Ovary (tissue), 3 donors: Measurements from ENCODE around the gene TEAD3.

Experiments used
- EP300 ChIP-seq: sonication (generic); formaldehyde crosslinking; IDR thresholded peaks from one replicate; pipeline ENCODE4 v1.6.1; 2017; ENCODE audit warnings: antibody characterized with exemption
- POLR2A ChIP-seq: fragments of 450-650 bp; IDR thresholded peaks from one replicate; pipeline ENCODE4 v1.6.1; 2017; ENCODE audit warnings: antibody characterized with exemption, mild to moderate bottlenecking, moderate library complexity
- TF ChIP-seq, protein P1 (sequence below), 3 donors: fragments of 450-650 bp in 2 of 3; fragments of 200-600 bp in 1 of 3; IDR thresholded peaks; one replicate each; pipeline versions ENCODE4 v1.5.1 to v1.8.0; 2016 to 2022; ENCODE audit warnings: antibody characterized with exemption in 3 of 3, mild to moderate bottlenecking in 1 of 3
- donor health status: DM: no; HTN: no; CAD: no.

DNA sequence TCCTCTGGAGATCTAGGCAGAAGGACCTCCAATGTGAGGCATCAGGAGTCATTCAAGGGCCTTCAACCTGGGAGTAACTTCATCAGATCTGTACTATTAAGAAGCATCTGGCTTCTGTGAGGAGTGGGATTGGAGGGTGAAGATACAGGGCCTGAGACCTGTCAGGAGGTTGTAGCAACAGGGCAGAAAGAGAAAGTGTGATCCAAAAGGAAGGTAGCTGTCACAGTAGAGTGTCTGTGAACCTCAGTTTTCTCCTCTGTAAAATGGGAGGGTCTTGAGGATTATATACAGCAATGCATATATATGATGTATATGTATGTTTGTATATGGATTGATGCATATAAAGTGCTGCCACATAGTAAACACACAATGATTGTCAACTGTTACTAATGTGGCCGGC is 31.2 kb downstream of the TEAD3 start:
- TF ChIP-seq, protein P1, sequence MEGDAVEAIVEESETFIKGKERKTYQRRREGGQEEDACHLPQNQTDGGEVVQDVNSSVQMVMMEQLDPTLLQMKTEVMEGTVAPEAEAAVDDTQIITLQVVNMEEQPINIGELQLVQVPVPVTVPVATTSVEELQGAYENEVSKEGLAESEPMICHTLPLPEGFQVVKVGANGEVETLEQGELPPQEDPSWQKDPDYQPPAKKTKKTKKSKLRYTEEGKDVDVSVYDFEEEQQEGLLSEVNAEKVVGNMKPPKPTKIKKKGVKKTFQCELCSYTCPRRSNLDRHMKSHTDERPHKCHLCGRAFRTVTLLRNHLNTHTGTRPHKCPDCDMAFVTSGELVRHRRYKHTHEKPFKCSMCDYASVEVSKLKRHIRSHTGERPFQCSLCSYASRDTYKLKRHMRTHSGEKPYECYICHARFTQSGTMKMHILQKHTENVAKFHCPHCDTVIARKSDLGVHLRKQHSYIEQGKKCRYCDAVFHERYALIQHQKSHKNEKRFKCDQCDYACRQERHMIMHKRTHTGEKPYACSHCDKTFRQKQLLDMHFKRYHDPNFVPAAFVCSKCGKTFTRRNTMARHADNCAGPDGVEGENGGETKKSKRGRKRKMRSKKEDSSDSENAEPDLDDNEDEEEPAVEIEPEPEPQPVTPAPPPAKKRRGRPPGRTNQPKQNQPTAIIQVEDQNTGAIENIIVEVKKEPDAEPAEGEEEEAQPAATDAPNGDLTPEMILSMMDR (IDR thresholded peaks at IDR 0.05), result no peak
- TF ChIP-seq POLR2A (no peak), EP300 (no peak)
